IPS-20b (cell line): ENCODE measurements around the gene FBXL7.

Experiments used
- H3K27ac ChIP-seq: one replicate; pipeline ENCODE4 v1.5.1; 2013; ENCODE audit warnings: low read length
- H3K27me3 ChIP-seq: 2 replicates; pipeline ENCODE4 v1.6.1; 2013; ENCODE audit warnings: mild to moderate bottlenecking, low read length, inconsistent platforms; ENCODE audit not compliant: insufficient read depth
- H3K36me3 ChIP-seq: 2 replicates; pipeline ENCODE4 v1.6.1; 2013; ENCODE audit warnings: low read depth, mild to moderate bottlenecking, inconsistent platforms, low read length, moderate library complexity; ENCODE audit not compliant: insufficient read depth
- H3K4me1 ChIP-seq: 2 replicates; pipeline ENCODE4 v1.6.1; 2013; ENCODE audit warnings: mild to moderate bottlenecking, control low read depth, inconsistent platforms, low read length, moderate library complexity; ENCODE audit not compliant: insufficient read depth
- H3K4me3 ChIP-seq: 2 replicates; pipeline ENCODE4 v1.5.1; 2013; ENCODE audit warnings: mild to moderate bottlenecking, low read length, inconsistent platforms
- H3K9ac ChIP-seq: 2 replicates; pipeline ENCODE4 v1.6.1; 2013; ENCODE audit warnings: low read depth, mild to moderate bottlenecking, inconsistent platforms, low read length, moderate library complexity
- H3K9me3 ChIP-seq: 2 replicates; pipeline ENCODE4 v1.6.1; 2013; ENCODE audit warnings: mild to moderate bottlenecking, low read depth, low read length, inconsistent platforms; ENCODE audit not compliant: insufficient read depth

The FBXL7 gene

GRCh38 chr5:15601853-15602252, 101.9 kb downstream of the FBXL7 start:
- Histone ChIP-seq H3K27me3 (no peaks in the 10 kb centered on the region), H3K4me1 (peaks cover 7% of the 10 kb centered on the region; the same call in 1 of the 2 replicates), H3K9ac (no peak overlapping the region), H3K9me3 (no peaks in the 10 kb centered on the region), H3K4me3 (no peak overlapping the region), H3K36me3 (no peaks in the 10 kb centered on the region), H3K27ac (no peak overlapping the region)

- Histone ChIP-seq H3K27ac (no peak overlapping the region), H3K9ac (no peak overlapping the region), H3K36me3 (no peaks in the 10 kb centered on the region), H3K4me3 (no peak overlapping the region), H3K9me3 (no peaks in the 10 kb centered on the region), H3K4me1 (peaks cover 4% of the 10 kb centered on the region; the same call in 1 of the 2 replicates), H3K27me3 (no peaks in the 10 kb centered on the region)
These were observed 105.0 kb downstream of the FBXL7 start for GRCh38 chr5:15604986-15605385.

GRCh38 chr5:15606197-15606596, 106.2 kb downstream of the FBXL7 start:
- Histone ChIP-seq H3K36me3 (no peaks in the 10 kb centered on the region), H3K4me3 (no peak overlapping the region), H3K27me3 (no peaks in the 10 kb centered on the region), H3K27ac (no peak overlapping the region), H3K9me3 (no peaks in the 10 kb centered on the region), H3K9ac (no peak overlapping the region), H3K4me1 (peaks cover 10% of the 10 kb centered on the region; the same call in 1 of the 2 replicates)

- peaks cover 7% of the 10 kb centered on the region; the same call in 1 of the 2 replicates for H3K4me1 ChIP-seq
- no peaks in the 10 kb centered on the region for H3K36me3 ChIP-seq
- H3K27ac ChIP-seq: no peak overlapping the region
- no peaks in the 10 kb centered on the region for H3K27me3 ChIP-seq
- H3K4me3 ChIP-seq: no peak overlapping the region
- no peaks in the 10 kb centered on the region for H3K9me3 ChIP-seq
- no peak overlapping the region for H3K9ac ChIP-seq
These were observed 107.1 kb downstream of the FBXL7 start for GRCh38 chr5:15607076-15607475.

GRCh38 chr5:15609076-15609725, 109.2 kb downstream of the FBXL7 start:
- Histone ChIP-seq H3K4me3 (no peak overlapping the region), H3K9me3 (no peaks in the 10 kb centered on the region), H3K27me3 (no peaks in the 10 kb centered on the region), H3K9ac (no peak overlapping the region), H3K27ac (no peak overlapping the region), H3K36me3 (no peaks in the 10 kb centered on the region), H3K4me1 (peaks cover 7% of the 10 kb centered on the region; the same call in 1 of the 2 replicates)

GRCh38 chr5:15610216-15610615, 110.2 kb downstream of the FBXL7 start:
- H3K36me3 ChIP-seq: no peaks in the 10 kb centered on the region
- H3K9ac ChIP-seq: no peak overlapping the region
- no peaks in the 10 kb centered on the region for H3K27me3 ChIP-seq
- H3K4me3 ChIP-seq: no peak overlapping the region
- H3K4me1 ChIP-seq: peaks cover 7% of the 10 kb centered on the region; the same call in 1 of the 2 replicates
- no peaks in the 10 kb centered on the region for H3K9me3 ChIP-seq
- no peak overlapping the region for H3K27ac ChIP-seq

- Histone ChIP-seq H3K27me3 (no peaks in the 10 kb centered on the region), H3K4me3 (no peak overlapping the region), H3K27ac (no peak overlapping the region), H3K9ac (no peak overlapping the region), H3K4me1 (peaks cover 7% of the 10 kb centered on the region; the same call in 1 of the 2 replicates), H3K9me3 (no peaks in the 10 kb centered on the region), H3K36me3 (no peaks in the 10 kb centered on the region)
These were observed 111.0 kb downstream of the FBXL7 start for GRCh38 chr5:15611008-15611407.

- peaks cover 7% of the 10 kb centered on the region; the same call in 1 of the 2 replicates for H3K4me1 ChIP-seq
- no peak overlapping the region for H3K4me3 ChIP-seq
- H3K9ac ChIP-seq: no peak overlapping the region
- H3K27ac ChIP-seq: no peak overlapping the region
- H3K36me3 ChIP-seq: no peaks in the 10 kb centered on the region
- no peaks in the 10 kb centered on the region for H3K9me3 ChIP-seq
- no peaks in the 10 kb centered on the region for H3K27me3 ChIP-seq
These were observed 113.1 kb downstream of the FBXL7 start for GRCh38 chr5:15612915-15613635.

GRCh38 chr5:15614679-15615078, 114.7 kb downstream of the FBXL7 start:
- Histone ChIP-seq H3K4me3 (no peak overlapping the region), H3K4me1 (peaks cover 7% of the 10 kb centered on the region; the same call in 1 of the 2 replicates), H3K36me3 (no peaks in the 10 kb centered on the region), H3K27ac (no peak overlapping the region), H3K27me3 (no peaks in the 10 kb centered on the region), H3K9ac (no peak overlapping the region), H3K9me3 (no peaks in the 10 kb centered on the region)

GRCh38 chr5:15615859-15616258, 115.9 kb downstream of the FBXL7 start:
- H3K27me3 ChIP-seq: no peaks in the 10 kb centered on the region
- H3K36me3 ChIP-seq: no peaks in the 10 kb centered on the region
- H3K4me1 ChIP-seq: no peaks in the 10 kb centered on the region
- H3K9me3 ChIP-seq: no peaks in the 10 kb centered on the region
- H3K27ac ChIP-seq: no peak overlapping the region
- H3K9ac ChIP-seq: no peak overlapping the region
- H3K4me3 ChIP-seq: no peak overlapping the region

GRCh38 chr5:15618938-15619337, 119.0 kb downstream of the FBXL7 start:
- H3K36me3 ChIP-seq: no peaks in the 10 kb centered on the region
- H3K27ac ChIP-seq: no peak overlapping the region
- H3K9me3 ChIP-seq: no peaks in the 10 kb centered on the region
- H3K9ac ChIP-seq: no peak overlapping the region
- no peak overlapping the region for H3K4me3 ChIP-seq
- no peaks in the 10 kb centered on the region for H3K27me3 ChIP-seq
- H3K4me1 ChIP-seq: no peaks in the 10 kb centered on the region

- Histone ChIP-seq H3K27ac (no peak overlapping the region), H3K36me3 (no peaks in the 10 kb centered on the region), H3K9ac (no peak overlapping the region), H3K27me3 (no peaks in the 10 kb centered on the region), H3K4me3 (no peak overlapping the region), H3K4me1 (no peaks in the 10 kb centered on the region), H3K9me3 (no peaks in the 10 kb centered on the region)
These were observed 120.5 kb downstream of the FBXL7 start for GRCh38 chr5:15620501-15620900.
